SK-N-SH (cell line): Measurements from ENCODE around the gene TIMM29. TPM values are rescaled to one million over a fixed set of nuclear protein-coding genes. Genes with fewer than 3 reads are reported as not detected.

Experiments used
- CTCF ChIA-PET: fragments of 300-600, 350-600 bp; formaldehyde crosslinking; extraction: SDS; loops from one replicate; lab custom pipeline; 2021; lab: Yijun Ruan, JAX
- POLR2A ChIA-PET: fragments of 350-600 bp; sonication (Branson Sonifier 250); formaldehyde crosslinking; extraction: SDS; loops from one replicate; lab custom pipeline; 2020; ENCODE audit warnings: antibody characterized with exemption, inconsistent platforms; lab: Yijun Ruan, JAX
- DNase-seq: peaks from one replicate; pipeline ENCODE4 v3.0.0; 2012
- H2AFZ ChIP-seq: fragments of 200-600 bp; sonication (generic); 2 replicates; pipeline ENCODE4 v1.8.1; 2016; ENCODE audit warnings: antibody characterized with exemption, mild to moderate bottlenecking, low read depth
- H3F3A ChIP-seq: fragments of 200-600 bp; sonication (generic); replicated peaks from 2 replicates; pipeline ENCODE3; 2016; ENCODE audit warnings: antibody characterized with exemption, mild to moderate bottlenecking; ENCODE audit not compliant: insufficient read depth
- H3K27ac ChIP-seq, 2 experiments: fragments of 200-500 bp in 1 of 2; fragments of 200-600 bp in 1 of 2; sonication (Bioruptor generic) in 1 of 2; sonication (generic), shearing (Covaris generic) in 1 of 2; 2 replicates each; pipeline versions ENCODE4 v1.5.1 to v1.6.1; 2014 to 2016; ENCODE audit warnings: low read depth in 2 of 2, inconsistent platforms in 1 of 2, low read length in 1 of 2, mild to moderate bottlenecking in 1 of 2, mixed read lengths in 1 of 2
- H3K27me3 ChIP-seq: fragments of 200-600 bp; sonication (generic), shearing (Covaris generic); 2 replicates; pipeline ENCODE4 v1.6.1; 2016; ENCODE audit warnings: mixed run types; ENCODE audit not compliant: insufficient read depth
- H3K36me3 ChIP-seq, 2 experiments: fragments of 200-500 bp in 1 of 2; fragments of 200-600 bp in 1 of 2; sonication (Bioruptor generic) in 1 of 2; sonication (generic) in 1 of 2; replicated peaks in 1 of 2; 2 replicates each; pipeline versions ENCODE3 to v1.5.1; 2014 to 2016; ENCODE audit warnings: low read length in 1 of 2, mild to moderate bottlenecking in 1 of 2; ENCODE audit not compliant: insufficient read depth in 2 of 2, control insufficient read depth in 1 of 2
- H3K4me1 ChIP-seq, 2 experiments: fragments of 200-500 bp in 1 of 2; fragments of 200-600 bp in 1 of 2; sonication (Bioruptor generic) in 1 of 2; sonication (generic), shearing (Covaris generic) in 1 of 2; 2 replicates each; pipeline versions ENCODE4 v1.5.1 to v1.6.1; 2014 to 2016; ENCODE audit warnings: low read depth in 1 of 2, low read length in 1 of 2, mixed run types in 1 of 2; ENCODE audit not compliant: insufficient read depth in 2 of 2, control insufficient read depth in 1 of 2
- H3K4me2 ChIP-seq: fragments of 200-600 bp; sonication (generic), shearing (Covaris generic); 2 replicates; pipeline ENCODE4 v1.6.1; 2017; ENCODE audit warnings: mixed run types
- H3K4me3 ChIP-seq, 2 experiments: fragments of 200-500 bp in 1 of 2; fragments of 200-600 bp in 1 of 2; sonication (Bioruptor generic) in 1 of 2; sonication (generic), shearing (Covaris generic) in 1 of 2; 2 replicates each; pipeline versions ENCODE4 v1.5.1 to v1.8.1; 2014 to 2016; ENCODE audit warnings: low read depth in 2 of 2, inconsistent platforms in 1 of 2, low read length in 1 of 2, mild to moderate bottlenecking in 1 of 2, mixed read lengths in 1 of 2, moderate library complexity in 1 of 2
- H3K79me2 ChIP-seq: fragments of 200-600 bp; sonication (generic); 2 replicates; pipeline ENCODE4 v1.8.1; 2017; ENCODE audit warnings: mild to moderate bottlenecking; ENCODE audit not compliant: insufficient read depth
- H3K9ac ChIP-seq: fragments of 200-600 bp; sonication (generic); 2 replicates; pipeline ENCODE4 v1.6.1; 2017; ENCODE audit warnings: mixed run types
- H3K9me2 ChIP-seq: fragments of 200-600 bp; sonication (generic); 2 replicates; pipeline ENCODE4 v1.6.1; 2017; ENCODE audit warnings: mixed run types
- H3K9me3 ChIP-seq: fragments of 200-600 bp; sonication (generic); 2 replicates; pipeline ENCODE4 v1.6.1; 2017; ENCODE audit warnings: mixed run types, mild to moderate bottlenecking, moderate library complexity
- H4K20me1 ChIP-seq: fragments of 200-600 bp; sonication (generic); 2 replicates; pipeline ENCODE4 v1.6.1; 2017; ENCODE audit warnings: mild to moderate bottlenecking, mixed run types; ENCODE audit not compliant: insufficient read depth
- CHD2 ChIP-seq: fragments of 150-350 bp; IDR thresholded peaks from 2 replicates; pipeline ENCODE4 v1.6.1; 2018; ENCODE audit warnings: low read length; ENCODE audit not compliant: partially characterized antibody
- EP300 ChIP-seq, 2 experiments: IDR thresholded peaks; 2 replicates each; pipeline versions ENCODE4 v1.4.0 to v1.6.1; 2012; ENCODE audit warnings: borderline replicate concordance in 1 of 2, low read depth in 1 of 2, low read length in 1 of 2
- EZH2phosphoT487 ChIP-seq: fragments of 200-600 bp; sonication (generic); IDR thresholded peaks from 2 replicates; pipeline ENCODE4 v1.6.1; 2017; ENCODE audit warnings: low read depth, mixed run types, mild to moderate bottlenecking, antibody characterized with exemption, moderate library complexity, borderline replicate concordance
- FOSL2 ChIP-seq: IDR thresholded peaks from 2 replicates; pipeline ENCODE4 v1.4.0; 2012; ENCODE audit warnings: low read depth, mild to moderate bottlenecking, moderate library complexity, borderline replicate concordance
- FOXJ3 ChIP-seq: sonication (generic); formaldehyde crosslinking; IDR thresholded peaks from 2 replicates; pipeline ENCODE4 v1.5.1; 2020; ENCODE audit warnings: mild to moderate bottlenecking, missing genetic modification reagents
- FOXM1 ChIP-seq: IDR thresholded peaks from 2 replicates; pipeline ENCODE4 v1.4.0; 2012; ENCODE audit warnings: low read depth, mild to moderate bottlenecking
- GABPA ChIP-seq: IDR thresholded peaks from 2 replicates; pipeline ENCODE4 v1.4.0; 2012; ENCODE audit warnings: low read depth, mild to moderate bottlenecking
- GATA2 ChIP-seq: sonication (generic); formaldehyde crosslinking; IDR thresholded peaks from 2 replicates; pipeline ENCODE4 v1.5.0; 2020; ENCODE audit warnings: mild to moderate bottlenecking, missing genetic modification reagents
- JUND ChIP-seq: IDR thresholded peaks from 2 replicates; pipeline ENCODE4 v1.4.0; 2012
- MXI1 ChIP-seq: IDR thresholded peaks from 2 replicates; pipeline ENCODE4 v1.6.1; 2012; ENCODE audit warnings: mild to moderate bottlenecking, low read depth, low read length, improper control_type of control experiment
- RAD21 ChIP-seq: IDR thresholded peaks from 2 replicates; pipeline ENCODE4 v1.6.1; 2012; ENCODE audit warnings: mild to moderate bottlenecking, low read length
- RFX5 ChIP-seq: IDR thresholded peaks from 2 replicates; pipeline ENCODE4 v1.6.1; 2012; ENCODE audit warnings: mild to moderate bottlenecking, improper control_type of control experiment, low read length
- SIN3A ChIP-seq: IDR thresholded peaks from 2 replicates; pipeline ENCODE4 v1.6.1; 2012; ENCODE audit warnings: low read depth, mild to moderate bottlenecking, low read length, moderate library complexity, borderline replicate concordance
- SMC3 ChIP-seq: IDR thresholded peaks from 2 replicates; pipeline ENCODE4 v1.6.1; 2012; ENCODE audit warnings: low read depth, low read length, improper control_type of control experiment
- TAF1 ChIP-seq: IDR thresholded peaks from 2 replicates; pipeline ENCODE4 v1.6.1; 2012; ENCODE audit warnings: low read depth, mild to moderate bottlenecking, low read length, moderate library complexity, borderline replicate concordance
- TEAD4 ChIP-seq: IDR thresholded peaks from 2 replicates; pipeline ENCODE4 v1.4.0; 2012; ENCODE audit warnings: mild to moderate bottlenecking, borderline replicate concordance; ENCODE audit not compliant: insufficient read depth
- YY1 ChIP-seq: IDR thresholded peaks from 2 replicates; pipeline ENCODE4 v1.4.0; 2012; ENCODE audit warnings: low read depth, mild to moderate bottlenecking
- WGBS: methylation state at CpG from one replicate; pipeline ENCODE4 v1.1.6; 2017; ENCODE audit warnings: low lambda C conversion rate; 5-methylcytosine and 5-hydroxymethylcytosine counted together
- polyA plus RNA-seq, 3 experiments: library from polyadenylated mRNA; depleted of rRNA; stranded (reverse); fragments of >200 nt; gene quantifications; 2 replicates each; pipeline ENCODE4 v1.2.3, GENCODE V29; 2012
- TF ChIP-seq, protein P1 (sequence below): IDR thresholded peaks from 2 replicates; pipeline ENCODE4 v1.4.0; 2012; ENCODE audit warnings: low read depth
- TF ChIP-seq, protein P2 (sequence below): IDR thresholded peaks from 2 replicates; pipeline ENCODE4 v1.6.1; 2012; ENCODE audit warnings: mild to moderate bottlenecking, low read depth, low read length, moderate library complexity
- TF ChIP-seq, protein P3 (sequence below): fragments of 150-350 bp; IDR thresholded peaks from 2 replicates; pipeline ENCODE4 v1.6.1; 2016; ENCODE audit warnings: mild to moderate bottlenecking, low read depth, low read length
- TF ChIP-seq, protein P4 (sequence below): fragments of 200-600 bp; sonication (generic); IDR thresholded peaks from 2 replicates; pipeline ENCODE4 v1.6.1; 2017; ENCODE audit warnings: antibody characterized with exemption, mild to moderate bottlenecking, moderate library complexity

Gene TIMM29
- polyA plus RNA-seq, 1 of the 3 experiments (the other 2 are of a cell fraction): 12.5 TPM

DNA sequence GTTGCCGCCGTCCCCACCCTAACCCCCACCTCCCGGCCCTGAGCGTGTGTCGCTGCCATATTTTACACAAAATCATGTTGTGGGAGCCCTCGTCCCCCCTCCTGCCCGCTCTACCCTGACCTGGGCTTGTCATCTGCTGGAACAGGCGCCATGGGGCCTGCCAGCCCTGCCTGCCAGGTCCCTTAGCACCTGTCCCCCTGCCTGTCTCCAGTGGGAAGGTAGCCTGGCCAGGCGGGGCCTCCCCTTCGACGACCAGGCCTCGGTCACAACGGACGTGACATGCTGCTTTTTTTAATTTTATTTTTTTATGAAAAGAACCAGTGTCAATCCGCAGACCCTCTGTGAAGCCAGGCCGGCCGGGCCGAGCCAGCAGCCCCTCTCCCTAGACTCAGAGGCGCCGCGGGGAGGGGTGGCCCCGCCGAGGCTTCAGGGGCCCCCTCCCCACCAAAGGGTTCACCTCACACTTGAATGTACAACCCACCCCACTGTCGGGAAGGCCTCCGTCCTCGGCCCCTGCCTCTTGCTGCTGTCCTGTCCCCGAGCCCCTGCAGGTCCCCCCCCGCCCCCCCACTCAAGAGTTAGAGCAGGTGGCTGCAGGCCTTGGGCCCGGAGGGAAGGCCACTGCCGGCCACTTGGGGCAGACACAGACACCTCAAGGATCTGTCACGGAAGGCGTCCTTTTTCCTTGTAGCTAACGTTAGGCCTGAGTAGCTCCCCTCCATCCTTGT, 6.5 kb upstream of the TIMM29 start:
- WGBS: 90% methylated on average over 27 of the region's 33 CpGs

DNA sequence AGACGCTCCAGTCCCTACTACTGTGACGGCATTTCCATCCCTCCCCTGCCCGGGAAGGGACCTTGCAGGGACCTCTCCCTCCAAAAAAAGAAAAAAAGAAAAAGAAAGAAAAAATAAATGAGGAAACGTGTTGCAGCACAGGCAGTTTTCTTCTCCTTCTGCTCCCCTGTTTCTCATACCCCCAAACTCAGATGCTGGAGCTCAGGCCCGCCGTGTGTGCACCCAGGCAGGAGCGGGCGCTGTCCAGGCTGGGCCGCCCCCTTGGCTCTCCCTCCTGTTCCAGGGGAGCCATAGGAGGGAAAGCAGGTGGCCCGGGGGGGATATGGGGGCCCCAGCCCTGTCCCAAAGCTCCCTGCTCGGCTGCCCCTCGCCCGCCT, 6.0 kb upstream of the TIMM29 start:
- CTCF ChIA-PET: interaction anchor here (0.8 to 1.4 kb wide), 2 partner anchors 20 to 36 kb away, joined by 3 read pairs; no protein-coding TSS in a partner anchor
- no peak for DNase-seq
- TF ChIP-seq, protein P1, sequence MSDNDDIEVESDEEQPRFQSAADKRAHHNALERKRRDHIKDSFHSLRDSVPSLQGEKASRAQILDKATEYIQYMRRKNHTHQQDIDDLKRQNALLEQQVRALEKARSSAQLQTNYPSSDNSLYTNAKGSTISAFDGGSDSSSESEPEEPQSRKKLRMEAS: no peak
- TF ChIP-seq TAF1 (no peak), SIN3A (no peak), CHD2 (no peak), FOXM1 (no peak), EP300 (IDR thresholded peaks at IDR 0.05; ENCODE audit: borderline replicate concordance in 1 of 2, low read depth in 1 of 2, low read length in 1 of 2) (no peak), JUND (no peak), EZH2phosphoT487 (no peak), RFX5 (no peak), FOXJ3 (CRISPR knock-in tag) (no peak), MXI1 (no peak), TEAD4 (no peak), FOSL2 (no peak), GABPA (no peak), YY1 (no peak), GATA2 (no peak)
- TF ChIP-seq, protein P2, sequence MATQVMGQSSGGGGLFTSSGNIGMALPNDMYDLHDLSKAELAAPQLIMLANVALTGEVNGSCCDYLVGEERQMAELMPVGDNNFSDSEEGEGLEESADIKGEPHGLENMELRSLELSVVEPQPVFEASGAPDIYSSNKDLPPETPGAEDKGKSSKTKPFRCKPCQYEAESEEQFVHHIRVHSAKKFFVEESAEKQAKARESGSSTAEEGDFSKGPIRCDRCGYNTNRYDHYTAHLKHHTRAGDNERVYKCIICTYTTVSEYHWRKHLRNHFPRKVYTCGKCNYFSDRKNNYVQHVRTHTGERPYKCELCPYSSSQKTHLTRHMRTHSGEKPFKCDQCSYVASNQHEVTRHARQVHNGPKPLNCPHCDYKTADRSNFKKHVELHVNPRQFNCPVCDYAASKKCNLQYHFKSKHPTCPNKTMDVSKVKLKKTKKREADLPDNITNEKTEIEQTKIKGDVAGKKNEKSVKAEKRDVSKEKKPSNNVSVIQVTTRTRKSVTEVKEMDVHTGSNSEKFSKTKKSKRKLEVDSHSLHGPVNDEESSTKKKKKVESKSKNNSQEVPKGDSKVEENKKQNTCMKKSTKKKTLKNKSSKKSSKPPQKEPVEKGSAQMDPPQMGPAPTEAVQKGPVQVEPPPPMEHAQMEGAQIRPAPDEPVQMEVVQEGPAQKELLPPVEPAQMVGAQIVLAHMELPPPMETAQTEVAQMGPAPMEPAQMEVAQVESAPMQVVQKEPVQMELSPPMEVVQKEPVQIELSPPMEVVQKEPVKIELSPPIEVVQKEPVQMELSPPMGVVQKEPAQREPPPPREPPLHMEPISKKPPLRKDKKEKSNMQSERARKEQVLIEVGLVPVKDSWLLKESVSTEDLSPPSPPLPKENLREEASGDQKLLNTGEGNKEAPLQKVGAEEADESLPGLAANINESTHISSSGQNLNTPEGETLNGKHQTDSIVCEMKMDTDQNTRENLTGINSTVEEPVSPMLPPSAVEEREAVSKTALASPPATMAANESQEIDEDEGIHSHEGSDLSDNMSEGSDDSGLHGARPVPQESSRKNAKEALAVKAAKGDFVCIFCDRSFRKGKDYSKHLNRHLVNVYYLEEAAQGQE: no peak
- TF ChIP-seq, protein P3, sequence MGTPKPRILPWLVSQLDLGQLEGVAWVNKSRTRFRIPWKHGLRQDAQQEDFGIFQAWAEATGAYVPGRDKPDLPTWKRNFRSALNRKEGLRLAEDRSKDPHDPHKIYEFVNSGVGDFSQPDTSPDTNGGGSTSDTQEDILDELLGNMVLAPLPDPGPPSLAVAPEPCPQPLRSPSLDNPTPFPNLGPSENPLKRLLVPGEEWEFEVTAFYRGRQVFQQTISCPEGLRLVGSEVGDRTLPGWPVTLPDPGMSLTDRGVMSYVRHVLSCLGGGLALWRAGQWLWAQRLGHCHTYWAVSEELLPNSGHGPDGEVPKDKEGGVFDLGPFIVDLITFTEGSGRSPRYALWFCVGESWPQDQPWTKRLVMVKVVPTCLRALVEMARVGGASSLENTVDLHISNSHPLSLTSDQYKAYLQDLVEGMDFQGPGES: no peak
- TF ChIP-seq, protein P4, sequence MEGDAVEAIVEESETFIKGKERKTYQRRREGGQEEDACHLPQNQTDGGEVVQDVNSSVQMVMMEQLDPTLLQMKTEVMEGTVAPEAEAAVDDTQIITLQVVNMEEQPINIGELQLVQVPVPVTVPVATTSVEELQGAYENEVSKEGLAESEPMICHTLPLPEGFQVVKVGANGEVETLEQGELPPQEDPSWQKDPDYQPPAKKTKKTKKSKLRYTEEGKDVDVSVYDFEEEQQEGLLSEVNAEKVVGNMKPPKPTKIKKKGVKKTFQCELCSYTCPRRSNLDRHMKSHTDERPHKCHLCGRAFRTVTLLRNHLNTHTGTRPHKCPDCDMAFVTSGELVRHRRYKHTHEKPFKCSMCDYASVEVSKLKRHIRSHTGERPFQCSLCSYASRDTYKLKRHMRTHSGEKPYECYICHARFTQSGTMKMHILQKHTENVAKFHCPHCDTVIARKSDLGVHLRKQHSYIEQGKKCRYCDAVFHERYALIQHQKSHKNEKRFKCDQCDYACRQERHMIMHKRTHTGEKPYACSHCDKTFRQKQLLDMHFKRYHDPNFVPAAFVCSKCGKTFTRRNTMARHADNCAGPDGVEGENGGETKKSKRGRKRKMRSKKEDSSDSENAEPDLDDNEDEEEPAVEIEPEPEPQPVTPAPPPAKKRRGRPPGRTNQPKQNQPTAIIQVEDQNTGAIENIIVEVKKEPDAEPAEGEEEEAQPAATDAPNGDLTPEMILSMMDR: no peak

More for the DNA sequence above, 6.5 kb upstream of the TIMM29 start:
- Histone ChIP-seq H3K9me3 (no peaks in the 10 kb centered on the region), H3K4me2 (no peak overlapping the region), H3K9ac (no peak overlapping the region), H2AFZ (no peak overlapping the region), H3K4me1 (no peaks in the 10 kb centered on the region), H4K20me1 (no peaks in the 10 kb centered on the region), H3K27ac (no peak overlapping the region), H3K36me3 (peaks cover 6 to 44% of the 10 kb centered on the region in 2 experiments), H3K9me2 (no peaks in the 10 kb centered on the region), H3K4me3 (no peak overlapping the region), H3K27me3 (no peaks in the 10 kb centered on the region), H3K79me2 (peaks cover 5% of the 10 kb centered on the region; the same call in 1 of the 2 replicates)
- ChIA-PET CTCF (interaction anchor here (0.8 to 1.4 kb wide), 2 partner anchors 20 to 35 kb away, joined by 3 read pairs; no protein-coding TSS in a partner anchor), POLR2A (no interaction called here)
- DNase-seq: no peak
- TF ChIP-seq EP300 (IDR thresholded peaks at IDR 0.05; ENCODE audit: borderline replicate concordance in 1 of 2, low read depth in 1 of 2, low read length in 1 of 2) (no peak), RAD21 (no peak), EZH2phosphoT487 (no peak), SMC3 (no peak)
- TF ChIP-seq, all 33 proteins: peak for 0
- peaks cover 19% of the 10 kb centered on the region for H3F3A ChIP-seq

More for the DNA sequence above, 6.0 kb upstream of the TIMM29 start:
- POLR2A ChIA-PET: no interaction called here
- Histone ChIP-seq H3K9ac (no peak overlapping the region), H3K27ac (no peak overlapping the region), H3K4me2 (no peak overlapping the region), H3F3A (peaks cover 15% of the 10 kb centered on the region), H3K9me3 (no peaks in the 10 kb centered on the region), H4K20me1 (no peaks in the 10 kb centered on the region), H3K36me3 (peaks cover 6 to 44% of the 10 kb centered on the region in 2 experiments), H3K4me1 (peaks cover 0 to 5% of the 10 kb centered on the region in 2 experiments; a peak in 1 of 4 replicates), H3K4me3 (no peak overlapping the region), H3K79me2 (peaks cover 11% of the 10 kb centered on the region; the same call in 1 of the 2 replicates), H3K9me2 (no peaks in the 10 kb centered on the region), H2AFZ (no peak overlapping the region), H3K27me3 (no peaks in the 10 kb centered on the region)
- WGBS: 85% methylated on average over 11 of the region's 13 CpGs
